ENCODE results near the gene UGT1A3.

The UGT1A3 gene

DNA sequence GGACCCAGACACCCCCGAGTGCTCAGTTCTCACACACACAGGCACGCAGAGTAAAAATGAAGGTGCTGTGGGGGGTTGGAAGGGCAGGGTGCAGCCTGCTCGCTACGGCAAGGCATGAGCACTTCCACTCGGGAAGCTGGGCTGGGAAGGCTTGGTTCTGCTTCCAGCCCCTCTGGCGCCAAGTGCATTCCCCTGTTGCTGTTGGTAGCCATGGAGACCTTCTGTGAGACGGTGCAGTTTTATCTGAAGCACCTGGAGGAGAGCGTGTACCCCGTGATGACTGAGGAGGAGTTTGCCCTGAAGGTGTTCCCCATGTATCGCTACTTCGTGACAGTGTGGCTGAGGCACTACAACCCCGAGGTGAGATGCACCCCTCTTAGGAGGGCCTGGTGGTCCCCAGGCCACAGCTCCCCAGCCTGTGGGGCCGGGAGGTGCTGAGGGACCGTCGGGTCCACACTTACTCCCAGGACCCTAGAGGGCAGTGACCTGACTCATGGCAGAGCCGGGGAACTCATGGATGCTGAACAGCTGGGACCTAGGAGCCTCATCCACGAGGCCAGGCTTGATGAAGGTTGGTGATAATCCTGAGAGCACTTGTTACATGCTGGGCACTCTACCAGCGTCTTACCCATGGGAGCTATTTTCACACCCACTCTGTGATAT lies 64.8 kb downstream of the UGT1A3 start:
- DNase-seq (ENCODE audit: extremely low read depth in 1 of 2, low read depth in 1 of 2), result no peak

DNA sequence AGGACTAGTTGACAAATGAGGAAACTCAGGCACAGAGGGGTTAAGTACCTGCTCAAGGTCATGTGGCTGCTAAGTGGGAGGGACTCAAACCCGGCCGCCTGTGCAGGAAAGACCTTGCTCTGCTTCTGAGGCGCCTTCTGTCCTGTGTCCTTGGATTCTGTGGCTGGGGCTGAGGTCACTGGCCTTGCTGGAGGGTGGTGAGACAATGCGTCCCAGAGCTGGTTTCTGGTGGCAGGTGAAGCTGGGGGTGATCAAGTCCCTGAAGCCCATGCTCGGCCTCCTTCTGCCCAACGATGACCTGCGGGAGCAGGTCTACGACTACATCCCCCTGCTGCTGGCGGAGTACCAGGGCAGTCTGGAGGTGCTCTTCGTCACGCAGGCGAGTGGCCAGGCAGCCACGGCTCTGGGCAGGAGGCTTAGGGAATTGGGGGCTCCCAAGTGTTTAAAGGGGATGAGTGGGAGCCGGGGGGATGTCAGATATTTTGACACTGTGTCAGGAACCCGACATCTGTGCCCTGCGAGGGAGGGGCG lies 65.4 kb downstream of the UGT1A3 start:
- no peak for DNase-seq (ENCODE audit: extremely low read depth in 1 of 2, low read depth in 1 of 2)

DNA sequence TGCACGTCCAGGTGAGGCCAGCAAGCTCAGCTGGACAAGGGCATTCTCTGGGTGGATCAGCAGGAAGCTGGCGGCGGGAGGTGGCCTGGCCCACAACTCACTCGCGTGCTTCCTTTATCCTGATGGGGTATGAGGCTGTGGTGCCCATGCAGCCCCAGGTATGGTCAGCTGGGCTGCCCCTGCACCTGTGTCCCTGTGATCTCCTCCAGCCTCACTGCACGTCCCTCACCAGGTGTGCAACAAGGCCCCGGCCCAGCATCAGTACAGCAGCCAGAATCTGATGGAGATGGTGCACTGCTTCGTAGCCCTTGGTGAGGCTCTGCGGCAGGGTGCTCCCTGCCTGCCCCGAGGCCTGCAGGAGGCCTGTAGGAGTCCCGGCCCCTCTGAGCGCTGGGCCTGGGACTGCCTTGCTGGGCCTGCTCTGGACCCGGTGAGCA lies 66.9 kb downstream of the UGT1A3 start:
- DNase-seq (ENCODE audit: extremely low read depth in 1 of 2, low read depth in 1 of 2), result no peak

DNA sequence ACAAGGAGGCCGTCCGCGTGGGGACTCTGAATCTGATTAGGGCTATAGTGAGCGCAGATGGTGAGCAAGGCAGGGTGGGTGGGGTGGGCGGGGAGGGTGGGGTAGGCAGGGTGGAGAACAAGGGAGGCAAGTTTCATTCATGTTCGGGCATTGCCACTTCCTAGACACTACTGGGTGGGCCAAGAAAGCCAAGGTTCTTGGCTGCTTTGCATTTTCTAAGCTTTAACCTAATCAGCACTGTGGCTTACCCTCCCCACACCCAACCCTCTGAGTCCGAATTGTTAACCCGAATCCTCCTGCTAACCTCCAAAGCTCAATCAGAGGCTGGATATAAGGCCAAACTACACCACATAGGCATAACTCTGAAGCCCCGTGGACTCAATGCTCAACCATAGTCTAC lies 67.4 kb downstream of the UGT1A3 start:
- no peak for DNase-seq (ENCODE audit: extremely low read depth in 1 of 2, low read depth in 1 of 2)

DNA sequence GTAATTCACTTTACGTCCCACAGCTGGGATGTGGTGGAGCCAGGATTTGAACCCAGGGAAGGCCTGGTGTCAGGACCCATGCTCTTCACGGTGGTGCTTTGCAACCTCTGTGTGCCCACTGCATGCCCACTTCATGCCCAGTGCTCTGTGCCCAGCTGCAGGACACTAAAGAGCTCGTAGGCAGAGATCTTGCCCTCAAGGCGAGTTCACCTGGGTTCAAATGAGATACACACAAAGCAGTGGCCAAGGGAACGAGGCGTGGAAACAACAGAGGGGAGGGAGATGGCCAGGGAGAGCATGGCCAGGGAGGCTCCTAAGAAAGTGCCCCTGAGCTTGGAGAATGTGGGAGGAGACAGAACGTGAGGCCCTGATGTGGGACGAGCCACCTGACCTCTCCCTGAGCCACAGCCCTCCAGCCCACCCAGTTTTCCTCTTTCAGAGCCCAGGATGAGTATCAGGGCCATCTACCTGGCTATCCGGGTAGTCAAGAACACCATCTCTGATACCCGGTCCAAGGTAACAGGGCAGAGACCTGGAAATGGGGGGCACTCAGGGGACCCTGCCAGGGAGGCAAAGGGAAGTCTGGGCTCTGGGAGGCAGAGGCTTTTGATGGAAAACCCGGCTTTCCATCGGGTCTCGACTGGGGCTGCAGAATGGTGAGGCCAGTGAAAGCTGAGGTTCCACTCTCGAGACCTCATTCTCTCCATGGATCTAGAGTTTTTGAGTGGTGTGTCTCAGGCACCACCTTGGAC lies 69.7 kb downstream of the UGT1A3 start:
- no peak for DNase-seq (ENCODE audit: extremely low read depth in 1 of 2, low read depth in 1 of 2)

DNA sequence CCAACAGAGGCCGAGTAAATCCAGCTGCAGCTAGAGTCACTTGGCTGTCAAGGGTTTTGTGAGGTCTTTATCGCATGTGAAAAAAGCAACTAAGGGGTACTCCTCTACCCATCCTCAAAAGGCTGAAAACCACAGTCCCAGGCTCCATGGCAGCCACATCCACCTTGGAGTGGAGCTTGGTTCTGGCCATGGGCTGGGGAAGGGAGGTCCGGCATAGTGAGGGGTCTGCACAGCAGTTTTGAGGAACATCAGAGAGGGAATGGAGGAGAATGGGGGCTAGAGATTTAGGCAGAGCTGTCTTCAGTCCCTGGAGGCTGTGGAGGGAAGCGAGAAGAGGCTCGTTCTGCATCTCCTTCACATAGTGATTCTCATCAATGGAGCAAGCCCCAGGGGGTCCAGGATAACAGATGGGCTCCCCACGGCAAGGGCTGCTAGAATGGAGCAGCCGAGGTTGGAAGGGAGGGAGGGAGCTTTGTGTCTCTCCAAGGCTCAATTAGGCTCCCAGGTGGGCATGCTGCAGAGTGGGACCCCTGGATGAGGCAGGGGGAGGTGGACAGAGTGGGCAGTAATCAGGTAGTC lies 70.3 kb downstream of the UGT1A3 start:
- DNase-seq (ENCODE audit: extremely low read depth in 1 of 2, low read depth in 1 of 2), result no peak

DNA sequence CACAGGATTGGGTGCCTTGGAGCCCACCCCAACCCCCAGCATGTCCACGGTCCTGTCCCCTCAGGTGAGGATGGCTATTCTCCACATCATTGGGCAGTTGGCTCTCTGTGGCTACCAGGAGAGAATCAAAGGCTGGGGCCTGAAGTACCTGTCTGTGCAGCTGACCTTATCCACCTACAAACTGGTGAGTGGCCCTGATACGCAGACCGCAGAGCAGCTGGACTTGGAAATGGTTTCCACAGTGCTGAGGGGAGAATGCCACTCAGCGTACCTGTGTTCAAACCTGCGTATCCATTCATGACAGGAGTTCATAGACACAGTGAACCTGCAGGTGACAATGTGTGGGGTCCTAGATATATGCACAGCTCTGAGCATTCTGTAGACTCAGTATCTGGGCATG lies 70.9 kb downstream of the UGT1A3 start:
- no peak for DNase-seq (ENCODE audit: extremely low read depth in 1 of 2, low read depth in 1 of 2)

DNA sequence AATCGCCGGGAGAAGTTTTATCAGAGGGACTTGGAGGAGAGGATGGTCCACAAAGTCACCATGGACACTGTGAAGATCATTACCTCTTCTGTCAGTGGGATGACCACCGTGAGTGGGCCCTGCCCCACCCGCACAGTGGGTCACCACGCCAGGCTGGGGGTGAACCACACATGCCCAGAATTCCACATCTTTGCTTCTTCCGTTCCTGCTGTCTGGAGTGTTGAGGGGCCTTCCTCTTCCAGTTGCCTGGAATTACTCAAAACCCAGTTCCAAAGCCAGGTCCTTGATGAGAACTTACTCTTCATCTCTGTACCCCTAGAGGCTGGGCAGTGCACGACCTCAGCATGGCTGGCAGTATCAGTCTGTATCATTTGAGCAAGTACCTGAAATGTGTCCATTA lies 71.4 kb downstream of the UGT1A3 start:
- DNase-seq (ENCODE audit: extremely low read depth in 1 of 2, low read depth in 1 of 2), result no peak

DNA sequence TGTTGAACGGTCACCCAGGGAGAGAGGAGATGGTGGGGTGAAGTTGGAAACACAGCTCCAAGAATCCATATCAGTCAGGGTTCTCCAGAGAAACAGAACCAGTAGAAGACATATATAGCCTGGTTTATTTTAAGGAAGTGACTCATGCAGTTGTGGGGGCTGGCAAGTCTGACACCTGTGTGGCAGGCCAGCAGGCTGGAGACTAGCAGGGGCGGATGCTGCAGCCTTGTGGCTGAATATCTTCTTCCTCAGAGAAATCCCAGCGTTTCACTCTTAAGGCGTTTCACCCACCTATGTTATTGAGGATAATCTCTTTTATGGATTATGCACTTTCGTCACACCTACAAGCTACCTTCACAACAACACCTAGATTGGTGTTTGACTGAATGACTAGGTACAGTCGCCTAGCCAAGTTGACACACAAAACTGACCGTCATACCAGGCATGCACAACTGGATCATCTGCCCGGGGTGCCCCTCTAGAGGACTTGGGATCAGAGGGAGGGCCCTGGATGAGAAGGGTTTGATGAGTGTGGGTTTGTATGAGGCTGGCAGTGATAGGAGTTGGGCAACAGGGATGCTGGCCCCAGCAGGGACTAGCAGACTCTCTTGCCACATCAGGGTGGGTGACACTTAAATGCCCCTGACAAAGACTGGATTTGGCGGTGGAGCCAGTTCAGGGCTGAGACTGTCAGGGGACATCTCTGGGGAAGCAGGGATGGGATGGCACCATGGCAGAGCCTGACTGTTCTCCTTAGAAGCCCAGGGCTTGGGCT lies 72.7 kb downstream of the UGT1A3 start:
- DNase-seq (ENCODE audit: extremely low read depth in 1 of 2, low read depth in 1 of 2), result no peak

DNA sequence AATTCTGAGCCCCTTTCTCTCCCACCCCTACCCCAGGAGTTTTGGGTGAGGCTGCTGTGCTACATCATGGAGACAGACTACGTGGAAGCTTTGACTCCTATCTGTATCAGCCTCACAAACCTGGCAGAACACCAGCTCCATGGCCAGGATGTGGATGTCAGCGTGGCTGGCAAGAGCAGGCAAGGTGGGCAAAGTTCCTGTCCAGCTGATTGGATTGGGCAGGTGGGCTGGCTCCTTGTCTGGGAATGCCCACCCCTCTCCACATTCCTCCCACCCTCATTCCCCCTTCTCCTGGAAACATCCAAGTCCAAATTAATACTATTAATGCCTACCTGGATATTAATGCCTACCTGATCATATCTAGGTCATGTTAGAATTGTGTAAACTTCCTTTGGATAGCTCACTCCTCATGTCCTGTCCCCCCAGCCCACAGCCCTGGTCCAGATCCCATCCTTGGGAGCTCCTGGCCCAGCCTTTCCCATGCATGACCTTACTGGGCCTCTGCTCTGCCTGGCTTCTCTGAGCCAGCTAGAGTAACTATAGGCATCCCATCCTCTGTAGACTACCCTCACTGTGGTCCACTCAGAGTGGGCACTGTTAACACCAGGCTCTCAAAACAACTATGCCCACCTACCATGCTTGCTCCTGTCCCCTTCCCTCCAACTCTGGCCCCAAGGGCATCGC lies 73.4 kb downstream of the UGT1A3 start:
- DNase-seq (ENCODE audit: extremely low read depth in 1 of 2, low read depth in 1 of 2), result no peak

DNA sequence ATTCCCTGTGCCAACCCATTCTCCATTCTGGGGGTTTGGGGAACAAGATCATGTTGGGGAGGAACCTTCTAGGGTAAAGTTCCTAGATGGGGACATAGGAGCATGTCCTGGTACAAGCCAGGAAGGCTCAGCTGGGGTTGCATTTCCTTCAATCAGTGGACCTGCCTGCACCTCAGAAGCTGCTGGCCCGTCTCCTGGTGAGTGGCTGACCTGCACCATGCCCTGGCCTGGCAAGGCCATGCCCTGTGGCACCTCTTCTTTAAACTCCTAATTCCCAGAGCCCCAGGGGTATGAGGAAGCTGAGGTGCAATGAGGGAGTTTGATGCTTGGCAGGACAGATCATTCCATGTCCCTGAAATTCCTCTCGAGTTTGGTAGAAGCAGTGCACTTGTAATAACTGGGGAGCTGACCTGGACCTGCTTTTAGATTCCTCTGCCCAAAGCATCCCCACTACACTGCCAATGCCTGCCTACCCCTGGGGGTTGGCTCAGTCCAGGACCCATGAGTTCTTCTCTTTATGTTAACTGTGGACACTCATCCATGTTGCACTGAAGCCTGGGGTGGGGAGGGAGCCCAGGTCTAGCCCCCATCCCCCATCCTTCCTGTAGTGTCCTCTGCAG lies 74.6 kb downstream of the UGT1A3 start:
- no peak for DNase-seq (ENCODE audit: extremely low read depth in 1 of 2, low read depth in 1 of 2)

DNA sequence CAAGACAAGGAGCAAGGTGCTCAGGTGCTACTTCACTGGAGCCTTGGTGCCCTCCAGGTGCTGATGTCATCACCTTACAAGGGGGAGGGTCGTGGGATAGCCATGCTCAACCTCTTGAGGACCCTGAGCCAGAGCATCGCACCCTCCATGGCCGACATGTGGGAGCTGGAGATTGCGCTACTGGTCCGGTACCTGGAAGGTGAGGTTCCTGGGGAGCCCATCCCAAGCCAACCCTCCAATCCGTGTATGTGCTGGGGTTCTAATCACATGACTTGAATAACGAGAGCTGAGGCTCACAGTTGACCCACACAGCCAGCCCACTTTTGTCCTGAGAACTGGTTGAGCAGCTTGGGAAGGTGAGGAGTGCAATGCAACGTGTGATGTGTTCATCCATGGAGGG lies 75.2 kb downstream of the UGT1A3 start:
- DNase-seq (ENCODE audit: extremely low read depth in 1 of 2, low read depth in 1 of 2), result no peak

DNA sequence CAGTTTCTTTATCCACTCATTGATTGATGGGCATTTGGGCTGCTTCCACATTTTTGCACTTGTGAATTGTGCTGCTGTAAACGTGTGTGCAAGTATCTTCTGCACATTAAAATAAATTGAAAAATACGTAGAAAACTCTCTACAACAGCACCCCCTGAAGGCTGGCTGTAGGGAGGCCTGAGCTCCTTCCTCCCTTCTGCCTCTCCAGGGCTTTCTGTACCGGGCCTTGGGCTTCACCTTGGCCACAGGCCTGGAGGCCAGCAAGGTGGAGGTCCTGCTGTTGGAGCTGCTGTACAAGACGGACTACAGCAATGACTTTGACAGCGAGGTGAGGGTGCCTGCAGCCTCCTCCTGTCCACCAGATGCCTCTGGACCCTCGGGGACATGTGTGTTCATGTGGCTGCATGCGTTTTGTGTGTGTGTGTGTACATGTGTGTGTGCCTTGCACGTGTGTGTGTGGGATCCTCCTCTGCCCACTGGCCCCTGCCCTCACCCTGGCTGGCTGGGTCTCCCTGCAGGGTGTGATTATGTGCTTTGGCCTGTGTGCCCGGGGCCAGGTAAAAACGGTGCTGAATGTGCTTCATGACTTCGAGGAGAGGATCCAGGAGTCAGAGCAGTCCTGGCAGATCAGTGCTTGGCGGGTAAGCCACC lies 78.5 kb downstream of the UGT1A3 start:
- no peak for DNase-seq (ENCODE audit: extremely low read depth in 1 of 2, low read depth in 1 of 2)

DNA sequence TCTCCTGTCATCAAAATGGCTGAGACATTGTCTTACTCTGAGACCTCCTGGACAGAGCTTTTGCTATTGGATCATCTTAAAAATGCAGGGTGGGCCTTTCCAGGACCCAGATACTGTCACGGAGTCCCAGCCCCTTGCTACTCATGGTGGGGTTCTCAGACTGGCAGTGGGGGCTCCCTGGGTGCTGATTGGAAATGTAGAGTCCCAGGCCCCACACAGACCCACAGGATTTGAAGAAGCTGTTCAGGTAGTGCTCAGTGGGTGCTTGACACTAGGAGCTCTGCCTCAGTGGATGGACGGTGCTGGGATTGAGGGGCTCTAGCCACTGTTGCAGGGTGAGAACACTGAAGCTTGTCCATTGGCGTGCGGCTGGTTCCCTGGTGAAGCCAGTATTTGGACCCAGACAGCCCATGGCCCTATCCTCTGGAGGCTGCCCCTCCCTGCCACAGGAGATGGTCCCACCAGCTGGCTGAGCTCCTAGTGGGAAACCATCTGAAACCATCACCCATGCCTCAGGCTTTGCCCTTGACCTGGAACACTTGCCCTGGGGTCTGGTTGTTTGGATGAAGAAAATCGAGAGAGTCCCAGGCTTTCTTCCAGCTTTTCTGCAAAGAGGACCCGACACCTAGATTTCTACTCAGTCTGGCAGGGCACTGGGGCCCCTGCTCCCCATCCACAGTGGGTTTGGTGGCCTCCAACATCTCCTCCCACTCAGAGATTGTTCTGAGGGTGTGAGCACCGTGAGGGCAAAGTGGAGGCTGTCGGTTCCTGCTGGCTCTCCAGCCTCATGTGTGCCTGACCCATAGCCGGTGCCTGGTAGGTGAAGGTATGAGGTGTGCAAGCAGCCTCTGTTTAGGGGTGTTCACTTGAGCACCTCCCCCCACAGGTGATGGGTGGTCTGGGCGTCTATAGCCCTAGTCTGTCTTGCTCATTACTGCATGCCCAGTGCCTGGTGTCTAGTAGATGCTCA lies 79.4 kb downstream of the UGT1A3 start:
- DNase-seq (ENCODE audit: extremely low read depth in 1 of 2, low read depth in 1 of 2), result no peak

DNA sequence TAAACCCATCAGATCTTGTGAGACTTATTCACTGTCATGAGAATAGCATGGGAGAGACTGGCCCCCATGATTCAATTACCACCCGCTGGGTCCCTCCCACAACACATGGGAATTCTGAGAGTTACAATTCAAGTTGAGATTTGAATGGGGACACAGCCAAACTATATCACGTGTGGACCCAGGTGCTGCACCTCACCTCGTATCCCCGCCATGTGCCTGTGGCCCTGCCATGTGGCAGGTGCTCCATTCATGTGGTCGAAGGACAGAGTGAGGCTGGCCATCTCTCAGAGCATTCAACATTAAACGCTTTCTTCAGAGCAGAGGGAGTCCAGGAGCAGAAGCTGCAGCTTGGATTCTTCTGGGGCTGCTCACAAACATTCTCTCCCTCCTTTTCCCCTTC lies 81.5 kb downstream of the UGT1A3 start:
- DNase-seq (ENCODE audit: extremely low read depth in 1 of 2, low read depth in 1 of 2), result no peak

DNA sequence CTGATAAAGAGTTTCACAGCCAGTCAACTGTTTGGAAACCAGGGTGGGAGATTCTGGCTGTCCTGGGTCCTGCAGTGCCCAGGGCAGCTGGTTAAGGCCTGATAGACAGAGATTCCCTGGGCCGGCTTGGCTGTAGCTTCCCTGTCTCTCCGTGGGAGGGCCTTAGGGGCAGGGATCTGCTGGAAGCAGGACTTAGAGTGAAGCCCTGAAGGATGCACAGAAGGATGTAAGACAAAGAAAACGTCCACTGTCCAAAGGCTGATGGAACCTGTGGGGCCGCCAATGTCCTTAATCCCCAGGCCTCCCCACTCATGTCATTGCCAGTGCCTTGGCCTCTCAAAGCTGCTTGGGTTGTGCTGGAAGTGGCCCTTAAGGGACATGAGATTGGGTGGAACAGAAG lies 82.2 kb downstream of the UGT1A3 start:
- DNase-seq (ENCODE audit: extremely low read depth in 1 of 2, low read depth in 1 of 2), result no peak

DNA sequence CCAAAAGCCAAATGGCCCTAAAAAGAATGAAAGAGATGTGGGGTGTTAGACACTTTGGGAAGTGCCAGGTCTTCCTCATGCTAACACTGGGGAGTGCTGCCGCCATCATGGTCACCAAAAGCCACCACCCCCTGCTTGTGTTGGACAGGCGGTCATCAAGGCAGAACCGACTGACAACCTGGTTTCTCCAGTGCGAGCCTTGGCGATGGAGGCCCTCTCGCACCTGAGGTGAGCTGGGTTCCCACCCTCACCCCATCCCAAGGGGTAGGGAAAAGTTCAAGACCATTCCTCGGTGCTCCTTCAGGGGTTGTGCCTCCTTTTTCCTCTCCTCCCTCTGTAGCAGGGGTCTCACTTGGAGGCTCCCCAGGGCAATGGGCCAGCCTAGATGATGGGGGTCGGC lies 82.9 kb downstream of the UGT1A3 start:
- no peak for DNase-seq (ENCODE audit: extremely low read depth in 1 of 2, low read depth in 1 of 2)

DNA sequence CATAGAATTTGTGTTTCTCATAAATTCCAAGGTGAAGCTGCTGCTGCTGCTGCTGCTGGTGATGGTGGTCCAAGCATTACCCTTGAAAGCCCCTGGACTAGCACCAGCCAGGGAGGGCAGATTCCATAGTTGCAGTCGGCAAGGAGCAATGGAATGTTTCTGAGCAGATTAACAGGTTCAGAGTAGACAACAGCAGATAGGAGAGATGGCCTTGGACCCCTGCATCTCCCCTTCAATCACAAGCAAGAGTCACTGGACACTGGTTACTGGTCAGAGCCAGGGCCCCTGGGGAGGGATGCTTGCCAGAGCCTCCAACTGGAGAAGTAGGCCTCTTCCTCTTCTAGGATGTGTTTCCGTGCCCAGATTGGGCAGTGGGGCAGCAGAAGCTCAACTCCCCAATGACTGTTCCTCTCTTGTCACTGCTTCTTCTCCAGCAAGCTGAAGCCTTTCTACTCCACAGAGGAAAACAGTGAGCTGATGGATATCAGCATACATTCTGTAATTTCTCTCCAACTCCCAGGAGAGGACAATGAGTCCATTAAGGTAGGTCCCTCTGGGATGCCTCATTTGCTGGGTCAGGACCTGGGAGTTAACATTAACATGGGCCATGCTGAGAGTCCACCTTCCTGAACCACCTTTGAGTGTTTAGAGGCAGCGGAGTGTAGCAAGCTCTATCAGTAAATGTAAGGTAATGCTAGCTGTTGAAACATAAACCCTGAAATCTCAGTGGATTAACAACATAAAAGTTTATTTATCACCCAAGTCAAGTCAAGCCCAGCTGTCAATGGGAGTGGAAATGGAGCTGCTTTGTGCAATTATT lies 84.6 kb downstream of the UGT1A3 start:
- no peak for DNase-seq (ENCODE audit: extremely low read depth in 1 of 2, low read depth in 1 of 2)

Data from activated CD8-positive, alpha-beta memory T cell treated with anti-CD3 and anti-CD28 coated beads for 1 hour (primary cell).